CD8-positive, alpha-beta memory T cell (primary cell): ENCODE results near the gene SHTN1. TPM values are rescaled to one million over a fixed set of nuclear protein-coding genes. Genes with fewer than 3 reads are reported as not detected.

Experiments
- CTCF ChIA-PET: fragments of 350-600 bp; sonication (Branson Sonifier 250); formaldehyde crosslinking; loops from one replicate; lab custom pipeline; 2021; ENCODE audit warnings: antibody characterized with exemption; lab: Charles Lee
- POLR2A ChIA-PET: fragments of 350-600 bp; sonication (Branson Sonifier 250); formaldehyde crosslinking; loops from one replicate; lab custom pipeline; 2021; ENCODE audit warnings: antibody characterized with exemption; lab: Charles Lee
- DNase-seq, 5 donors: peaks; one replicate each; pipeline versions ENCODE4 v3.0.0 to v3.0.0-alpha.2; 2020 to 2022; ENCODE audit warnings: mixed read lengths in 1 of 5
- H3K27ac ChIP-seq: one replicate; pipeline ENCODE4 v1.7.0; 2013; ENCODE audit warnings: low read depth, mild to moderate bottlenecking, low read length, moderate library complexity
- H3K27me3 ChIP-seq: 2 replicates; pipeline ENCODE4 v1.7.0; 2013; ENCODE audit warnings: low read length, mild to moderate bottlenecking; ENCODE audit not compliant: insufficient read depth, poor library complexity, severe bottlenecking
- H3K36me3 ChIP-seq: 2 replicates; pipeline ENCODE4 v1.7.0; 2013; ENCODE audit warnings: mild to moderate bottlenecking, low read length, moderate library complexity; ENCODE audit not compliant: insufficient read depth
- H3K4me1 ChIP-seq: 2 replicates; pipeline ENCODE4 v1.7.0; 2013; ENCODE audit warnings: mild to moderate bottlenecking, low read length, moderate library complexity; ENCODE audit not compliant: insufficient read depth
- H3K4me3 ChIP-seq: 2 replicates; pipeline ENCODE4 v1.7.0; 2013; ENCODE audit warnings: mild to moderate bottlenecking, low read length
- H3K9me3 ChIP-seq: 2 replicates; pipeline ENCODE4 v1.7.0; 2013; ENCODE audit warnings: mild to moderate bottlenecking, low read length
- H3K27ac Mint-ChIP-seq, 8 donors: one replicate each; pipeline ENCODE4 v1.8.0; 2020 to 2021; ENCODE audit warnings: mixed read lengths in 8 of 8, mild to moderate bottlenecking in 6 of 8, inconsistent platforms in 3 of 8, moderate library complexity in 3 of 8
- H3K27me3 Mint-ChIP-seq, 2 donors: one replicate each; pipeline ENCODE4 v1.8.0; 2020 to 2021; ENCODE audit warnings: mixed read lengths in 2 of 2, mild to moderate bottlenecking in 1 of 2, moderate library complexity in 1 of 2
- H3K36me3 Mint-ChIP-seq, 3 donors: one replicate each; pipeline ENCODE4 v1.8.0; 2020 to 2021; ENCODE audit warnings: mixed read lengths in 3 of 3, inconsistent platforms in 1 of 3, mild to moderate bottlenecking in 1 of 3
- H3K4me1 Mint-ChIP-seq, 3 donors: one replicate each; pipeline ENCODE4 v1.8.0; 2020 to 2021; ENCODE audit warnings: mixed read lengths in 3 of 3, inconsistent platforms in 1 of 3, mild to moderate bottlenecking in 1 of 3
- H3K4me3 Mint-ChIP-seq, 7 donors: one replicate each; pipeline ENCODE4 v1.8.0; 2020 to 2021; ENCODE audit warnings: mixed read lengths in 7 of 7, mild to moderate bottlenecking in 6 of 7, moderate library complexity in 4 of 7, inconsistent platforms in 2 of 7
- H3K9me3 Mint-ChIP-seq, 5 donors: one replicate each; pipeline ENCODE4 v1.8.0; 2020 to 2022; ENCODE audit warnings: mixed read lengths in 5 of 5, mild to moderate bottlenecking in 3 of 5, moderate library complexity in 2 of 5, inconsistent platforms in 1 of 5
- polyA plus RNA-seq: library from polyadenylated mRNA; unstranded; fragments of 300-500 nt; fragmentation: Illumina TruSeq; gene quantifications from one replicate; pipeline ENCODE4 v1.2.3, GENCODE V29; 2021
- total RNA-seq, 2 experiments: library from RNA; stranded (reverse); gene quantifications; one replicate each; pipeline ENCODE4 v1.2.3, GENCODE V29; 2021

Gene SHTN1
- total and polyA plus RNA-seq, 3 experiments from 2014 or later = 0.28 to 0.38 TPM; not detected in 1

DNA sequence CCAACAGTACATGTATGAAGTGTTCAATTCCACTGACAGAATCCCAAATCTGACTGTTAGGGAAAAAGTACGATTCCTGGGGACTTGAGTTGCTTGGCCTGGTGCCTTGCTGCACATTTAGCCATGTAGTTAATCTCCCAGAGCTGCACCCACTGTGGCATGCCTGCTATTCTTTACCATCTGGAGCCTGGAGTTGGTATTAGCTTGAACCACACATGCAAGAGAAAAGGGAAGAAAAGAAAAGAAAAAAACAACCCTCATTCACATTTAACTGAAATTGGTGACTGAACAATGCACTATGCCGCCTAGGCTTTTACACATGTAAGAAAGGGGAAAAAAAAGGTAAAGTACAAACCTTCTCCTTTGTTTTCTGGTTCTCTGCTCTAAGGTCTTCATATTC, 26.1 kb downstream of the SHTN1 start:
- Histone ChIP-seq H3K4me3 (no peak overlapping the region), H3K36me3 (no peaks in the 10 kb centered on the region), H3K4me1 (no peaks in the 10 kb centered on the region), H3K27ac (no peak overlapping the region), H3K27me3 (no peaks in the 10 kb centered on the region), H3K9me3 (no peaks in the 10 kb centered on the region)
- ChIA-PET CTCF (no interaction called here), POLR2A (no interaction called here)
- no peak for DNase-seq
- H3K27me3 Mint-ChIP-seq = no peaks in the 10 kb centered on the region
- no peaks in the 10 kb centered on the region for H3K36me3 Mint-ChIP-seq
- no peak overlapping the region for H3K27ac Mint-ChIP-seq
- peaks cover 0 to 2% (median 0%) of the 10 kb centered on the region in 5 donors for H3K9me3 Mint-ChIP-seq
- no peak overlapping the region for H3K4me3 Mint-ChIP-seq
- no peaks in the 10 kb centered on the region for H3K4me1 Mint-ChIP-seq

DNA sequence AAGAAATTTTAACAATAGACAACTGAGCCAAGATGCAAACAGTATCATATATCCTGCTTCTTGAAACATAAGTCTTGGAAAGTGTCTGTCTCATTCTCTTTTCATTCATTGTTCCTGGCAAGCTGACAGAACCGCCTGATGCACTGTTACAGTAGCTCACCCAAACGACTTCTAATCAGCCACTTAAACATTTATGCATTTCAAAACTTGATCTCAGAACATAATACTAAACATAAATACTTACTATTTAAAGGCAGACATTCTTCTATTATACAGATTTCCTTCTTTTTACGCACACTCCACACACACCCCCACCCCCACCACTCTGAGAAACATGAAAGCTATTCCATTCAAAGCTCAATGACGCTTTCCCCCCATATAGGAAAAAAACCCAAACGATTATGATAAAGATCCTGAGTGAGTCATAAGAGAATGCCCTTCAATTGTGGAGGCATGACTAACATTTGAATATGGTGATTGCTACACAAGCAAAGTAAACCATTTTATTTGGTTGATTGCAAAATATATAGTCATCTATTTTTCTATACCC, 30.5 kb downstream of the SHTN1 start:
- CTCF ChIA-PET = no interaction called here
- Histone ChIP-seq H3K27me3 (no peaks in the 10 kb centered on the region), H3K9me3 (no peaks in the 10 kb centered on the region), H3K27ac (no peak overlapping the region), H3K4me3 (no peak overlapping the region), H3K36me3 (no peaks in the 10 kb centered on the region), H3K4me1 (no peaks in the 10 kb centered on the region)
- POLR2A ChIA-PET = no interaction called here
- DNase-seq = no peak
- no peak overlapping the region for H3K27ac Mint-ChIP-seq
- no peaks in the 10 kb centered on the region for H3K4me1 Mint-ChIP-seq
- no peaks in the 10 kb centered on the region for H3K36me3 Mint-ChIP-seq
- H3K9me3 Mint-ChIP-seq = peaks cover 0 to 2% (median 0%) of the 10 kb centered on the region in 5 donors
- no peaks in the 10 kb centered on the region for H3K27me3 Mint-ChIP-seq
- H3K4me3 Mint-ChIP-seq = no peak overlapping the region

- Mint-ChIP-seq H3K36me3 (no peaks in the 10 kb centered on the region), H3K27me3 (no peaks in the 10 kb centered on the region), H3K27ac (no peak overlapping the region), H3K4me1 (no peaks in the 10 kb centered on the region), H3K9me3 (peaks cover 0 to 2% (median 0%) of the 10 kb centered on the region in 5 donors), H3K4me3 (no peak overlapping the region)
- ChIA-PET CTCF (no interaction called here), POLR2A (no interaction called here)
- no peak for DNase-seq
- Histone ChIP-seq H3K27ac (no peak overlapping the region), H3K4me3 (no peak overlapping the region), H3K36me3 (no peaks in the 10 kb centered on the region), H3K4me1 (no peaks in the 10 kb centered on the region), H3K9me3 (no peaks in the 10 kb centered on the region), H3K27me3 (no peaks in the 10 kb centered on the region)
Measured at GRCh38 chr10:116973946-116974455, 31.0 kb downstream of the SHTN1 start.

DNA sequence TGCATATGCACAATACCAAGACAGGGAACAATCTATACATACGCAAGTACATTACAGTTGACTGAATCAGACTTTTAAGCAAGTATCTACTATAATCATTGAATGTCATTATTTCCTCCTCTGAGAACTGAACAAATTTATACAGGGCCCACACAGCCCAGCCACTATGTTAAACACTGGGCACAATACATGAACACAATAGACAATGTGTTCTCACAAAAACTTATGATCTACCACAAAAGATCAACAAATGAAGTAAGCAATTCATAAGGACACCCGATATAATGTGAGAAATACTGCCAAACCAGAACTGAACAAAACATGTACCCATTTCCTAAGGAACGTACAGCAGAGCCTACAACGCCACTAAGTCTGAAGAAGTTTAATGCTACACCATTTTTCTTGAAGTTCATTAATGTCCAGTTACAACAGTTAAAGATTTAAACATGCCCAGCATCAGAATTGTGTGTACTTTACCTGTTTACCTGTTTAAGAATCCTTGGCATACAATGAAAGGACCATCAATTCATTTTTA, 31.5 kb downstream of the SHTN1 start:
- Mint-ChIP-seq H3K4me1 (no peaks in the 10 kb centered on the region), H3K27me3 (no peaks in the 10 kb centered on the region), H3K9me3 (peaks cover 0 to 2% (median 0%) of the 10 kb centered on the region in 5 donors), H3K36me3 (no peaks in the 10 kb centered on the region), H3K4me3 (no peak overlapping the region), H3K27ac (no peak overlapping the region)
- Histone ChIP-seq H3K4me3 (no peak overlapping the region), H3K9me3 (no peaks in the 10 kb centered on the region), H3K27me3 (no peaks in the 10 kb centered on the region), H3K27ac (no peak overlapping the region), H3K36me3 (no peaks in the 10 kb centered on the region), H3K4me1 (no peaks in the 10 kb centered on the region)
- ChIA-PET CTCF (no interaction called here), POLR2A (no interaction called here)
- DNase-seq = no peak

- CTCF ChIA-PET = no interaction called here
Measured at GRCh38 chr10:116972131-116972530, 32.9 kb downstream of the SHTN1 start.

GRCh38 chr10:116970050-116970449, 34.9 kb downstream of the SHTN1 start:
- CTCF ChIA-PET = no interaction called here
- Mint-ChIP-seq H3K9me3 (no peaks in the 10 kb centered on the region), H3K27ac (no peak overlapping the region)

More at GRCh38 chr10:116972131-116972530, 32.9 kb downstream of the SHTN1 start:
- no peaks in the 10 kb centered on the region for H3K27me3 ChIP-seq
- H3K4me3 ChIP-seq = no peak overlapping the region
- H3K4me1 ChIP-seq = no peaks in the 10 kb centered on the region
- no peaks in the 10 kb centered on the region for H3K4me1 Mint-ChIP-seq
- no peak overlapping the region for H3K27ac Mint-ChIP-seq
- no peak overlapping the region for H3K4me3 Mint-ChIP-seq
- H3K36me3 Mint-ChIP-seq = no peaks in the 10 kb centered on the region
- no peak overlapping the region for H3K27ac ChIP-seq
- no peak for DNase-seq
- POLR2A ChIA-PET = no interaction called here
- no peaks in the 10 kb centered on the region for H3K27me3 Mint-ChIP-seq
- H3K36me3 ChIP-seq = no peaks in the 10 kb centered on the region
- H3K9me3 ChIP-seq = no peaks in the 10 kb centered on the region
- peaks cover 0 to under 1% (median 0%) of the 10 kb centered on the region in 5 donors for H3K9me3 Mint-ChIP-seq

DNA sequence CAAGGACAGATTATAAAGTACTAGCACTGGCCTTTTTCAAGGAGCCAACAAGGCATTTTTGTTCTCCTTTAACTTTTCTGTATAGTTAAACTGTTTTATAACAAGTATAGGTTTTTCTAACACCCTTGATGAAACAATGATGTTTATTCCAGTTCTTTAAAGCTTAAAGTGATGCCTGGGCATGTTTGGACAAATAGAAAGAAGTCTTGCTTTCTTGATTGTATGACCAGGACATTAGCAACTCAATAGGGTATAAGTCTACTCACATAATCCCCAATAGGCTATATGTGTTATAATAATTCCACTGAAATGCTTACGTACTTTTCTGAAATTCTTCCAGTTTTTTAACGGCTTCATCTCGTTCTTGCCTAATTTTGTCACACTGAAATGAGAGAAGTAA, 36.7 kb downstream of the SHTN1 start:
- POLR2A ChIA-PET = no interaction called here
- no peaks in the 10 kb centered on the region for H3K36me3 ChIP-seq
- H3K4me1 ChIP-seq = no peaks in the 10 kb centered on the region
- no peak for DNase-seq
- no peaks in the 10 kb centered on the region for H3K9me3 ChIP-seq
- CTCF ChIA-PET = no interaction called here
- no peaks in the 10 kb centered on the region for H3K27me3 Mint-ChIP-seq
- no peak overlapping the region for H3K4me3 ChIP-seq
- H3K4me1 Mint-ChIP-seq = no peaks in the 10 kb centered on the region
- H3K4me3 Mint-ChIP-seq = no peak overlapping the region
- no peaks in the 10 kb centered on the region for H3K9me3 Mint-ChIP-seq
- no peak overlapping the region for H3K27ac ChIP-seq
- no peak overlapping the region for H3K27ac Mint-ChIP-seq
- no peaks in the 10 kb centered on the region for H3K27me3 ChIP-seq
- no peaks in the 10 kb centered on the region for H3K36me3 Mint-ChIP-seq

More at GRCh38 chr10:116970050-116970449, 34.9 kb downstream of the SHTN1 start:
- H3K27me3 ChIP-seq = no peaks in the 10 kb centered on the region
- H3K4me3 Mint-ChIP-seq = no peak overlapping the region
- POLR2A ChIA-PET = no interaction called here
- no peaks in the 10 kb centered on the region for H3K36me3 Mint-ChIP-seq
- no peaks in the 10 kb centered on the region for H3K9me3 ChIP-seq
- no peaks in the 10 kb centered on the region for H3K4me1 Mint-ChIP-seq
- H3K4me1 ChIP-seq = no peaks in the 10 kb centered on the region
- no peaks in the 10 kb centered on the region for H3K36me3 ChIP-seq
- H3K27ac ChIP-seq = no peak overlapping the region
- H3K27me3 Mint-ChIP-seq = no peaks in the 10 kb centered on the region
- no peak for DNase-seq
- no peak overlapping the region for H3K4me3 ChIP-seq

DNA sequence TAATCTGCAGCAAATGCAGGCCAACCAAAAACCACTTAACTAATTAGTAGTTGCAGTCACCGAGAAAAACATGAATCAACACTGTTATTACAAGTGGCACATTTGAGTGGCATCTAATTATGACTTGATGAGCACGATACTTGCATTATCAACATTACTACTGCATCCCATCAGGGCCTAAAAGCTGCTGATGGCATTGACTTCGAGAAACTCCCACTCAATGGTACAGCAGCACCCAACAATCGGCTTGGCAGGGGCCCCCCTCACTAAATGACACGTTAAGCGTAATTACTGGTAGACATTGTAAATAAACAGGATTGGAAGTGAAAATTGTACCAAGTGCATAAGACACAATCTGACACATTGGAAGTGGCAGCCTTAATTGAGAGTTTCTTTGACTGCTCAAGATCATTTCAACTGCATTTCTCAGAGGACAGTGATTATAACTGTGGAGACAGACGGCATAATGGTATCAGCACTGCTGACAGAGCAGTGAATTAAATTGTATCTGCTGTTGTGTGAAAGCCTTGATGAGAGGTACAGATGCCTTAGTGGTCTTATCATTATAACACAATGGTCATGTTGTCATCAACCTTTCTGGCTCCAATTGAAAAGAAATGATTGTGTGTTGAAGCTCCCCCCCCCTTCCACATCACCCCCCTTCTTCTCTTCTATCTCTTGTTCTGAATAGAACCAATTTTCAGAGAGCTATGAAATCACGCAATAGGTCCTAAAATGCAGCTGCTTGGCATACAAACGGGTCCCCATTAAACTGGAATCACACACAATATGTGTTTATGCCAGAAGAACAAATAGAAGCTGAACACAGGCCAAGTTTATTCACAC, 43.4 kb downstream of the SHTN1 start:
- H3K4me3 Mint-ChIP-seq = no peak overlapping the region
- Histone ChIP-seq H3K27me3 (no peaks in the 10 kb centered on the region), H3K27ac (no peak overlapping the region), H3K4me3 (no peak overlapping the region), H3K4me1 (no peaks in the 10 kb centered on the region), H3K9me3 (no peaks in the 10 kb centered on the region), H3K36me3 (no peaks in the 10 kb centered on the region)
- ChIA-PET CTCF (no interaction called here), POLR2A (no interaction called here)
- H3K9me3 Mint-ChIP-seq = no peaks in the 10 kb centered on the region
- H3K27me3 Mint-ChIP-seq = no peaks in the 10 kb centered on the region
- no peaks in the 10 kb centered on the region for H3K4me1 Mint-ChIP-seq
- no peaks in the 10 kb centered on the region for H3K36me3 Mint-ChIP-seq
- DNase-seq = no peak
- no peak overlapping the region for H3K27ac Mint-ChIP-seq
